Posterior cingulate gyrus (tissue), 11 donors: ENCODE data around the gene SYTL2.
A peak's percentile ranks its signal among the peaks of the same experiment; 100 is the strongest.
"Not testable (repeated sequence)": the region's sequence is repeated elsewhere in the genome, so short reads cannot be mapped to it uniquely, and the experiment has no call there.

Experiments
- DNase-seq, 10 donors: peaks; one replicate each; pipeline versions ENCODE4 v3.0.0 to v3.0.0-alpha.2; 2020 to 2021; ENCODE audit warnings: mixed read lengths in 3 of 10
- intact Hi-C: fragments of 100-400 bp; cut with DNase I; formaldehyde crosslinking; loops from one replicate; pipeline ENCODE4 v1.15.1; 2023

The SYTL2 gene

GRCh38 chr11:85810871-85811611 is at the start of gene SYTL2:
TSS of gene SYTL2 (minus strand) at chr11:85811141. CDS start at chr11:85757725, 53,416 bp downstream.
- intact Hi-C loops: no loop called here
- peak; percentile 54 to 96 (median 72) for DNase-seq

GRCh38 chr11:85859541-85859940 is 48.6 kb upstream of the SYTL2 start:
- not testable (repeated sequence) for DNase-seq
- intact Hi-C loops: loop anchor here (5.0 to 10.0 kb wide), 5 partner anchors 88 to 955 kb away; partner anchors contain the start of gene PICALM

- peak in 3 of 10 donors; percentile 40 to 59 (median 59) for DNase-seq
- intact Hi-C loops: loop anchor here (5.0 to 10.0 kb wide), 5 partner anchors 90 to 958 kb away; partner anchors contain the start of gene PICALM
Observed at GRCh38 chr11:85857098-85857497, 46.2 kb upstream of the SYTL2 start.

GRCh38 chr11:85855341-85855656 is 44.4 kb upstream of the SYTL2 start, which contains the start of gene CCDC83:
TSS of gene CCDC83 (plus strand) at chr11:85855383. CDS start at chr11:85865124, 9,741 bp downstream.
- no peak for DNase-seq
- intact Hi-C loops: loop anchor here (2.0 to 10.0 kb wide), 6 partner anchors 92 to 960 kb away; partner anchors contain the start of gene PICALM

- intact Hi-C loops: loop anchor here (2.0 to 10.0 kb wide), 6 partner anchors 93 to 960 kb away; partner anchors contain the start of gene PICALM
- DNase-seq: peak; percentile 81 to 98 (median 86)
Observed at GRCh38 chr11:85854557-85855340, 43.8 kb upstream of the SYTL2 start.

GRCh38 chr11:85854212-85854556 is 43.2 kb upstream of the SYTL2 start:
- DNase-seq: no peak
- intact Hi-C loops: loop anchor here (2.0 to 10.0 kb wide), 4 partner anchors 159 to 961 kb away; partner anchors contain the start of gene PICALM

GRCh38 chr11:85853541-85853940 is 42.6 kb upstream of the SYTL2 start:
- intact Hi-C loops: loop anchor here (10.0 kb wide), 3 partner anchors 211 to 961 kb away; partner anchors contain the start of gene PICALM
- DNase-seq: not testable (repeated sequence)

GRCh38 chr11:85852754-85853153 is 41.8 kb upstream of the SYTL2 start:
- intact Hi-C loops: loop anchor here (10.0 kb wide), 3 partner anchors 212 to 962 kb away; partner anchors contain the start of gene PICALM
- DNase-seq: peak in 3 of 10 donors; percentile 57 to 69 (median 65)

- DNase-seq: no peak
- intact Hi-C loops: no loop called here
Observed at GRCh38 chr11:85848556-85848955, 37.6 kb upstream of the SYTL2 start.

- intact Hi-C loops: no loop called here
Observed at GRCh38 chr11:85848006-85848405, 37.1 kb upstream of the SYTL2 start.

GRCh38 chr11:85847436-85847835 is 36.5 kb upstream of the SYTL2 start:
- intact Hi-C loops: no loop called here
- DNase-seq: no peak

More at GRCh38 chr11:85848006-85848405, 37.1 kb upstream of the SYTL2 start:
- DNase-seq: no peak

GRCh38 chr11:85845124-85845631 is 34.2 kb upstream of the SYTL2 start:
- intact Hi-C loops: no loop called here
- no peak for DNase-seq

GRCh38 chr11:85844439-85845123 is 33.6 kb upstream of the SYTL2 start:
- intact Hi-C loops: no loop called here

GRCh38 chr11:85843929-85844328 is 33.0 kb upstream of the SYTL2 start:
- intact Hi-C loops: no loop called here
- no peak for DNase-seq

More at GRCh38 chr11:85844439-85845123, 33.6 kb upstream of the SYTL2 start:
- no peak for DNase-seq

GRCh38 chr11:85840932-85841331 is 30.0 kb upstream of the SYTL2 start:
- intact Hi-C loops, DNase-seq: not testable (repeated sequence)

- intact Hi-C loops: no loop called here
- no peak for DNase-seq
Observed at GRCh38 chr11:85835729-85836128, 24.8 kb upstream of the SYTL2 start.

GRCh38 chr11:85835263-85835662 is 24.3 kb upstream of the SYTL2 start:
- intact Hi-C loops: no loop called here
- DNase-seq: no peak

GRCh38 chr11:85831050-85831449 is 20.1 kb upstream of the SYTL2 start:
- no peak for DNase-seq
- intact Hi-C loops: no loop called here

GRCh38 chr11:85829172-85829571 is 18.2 kb upstream of the SYTL2 start:
- no peak for DNase-seq
- intact Hi-C loops: loop anchor here (5.0 kb wide), 1 partner anchor 137 kb away; no protein-coding TSS in a partner anchor

GRCh38 chr11:85828640-85828978 is 17.7 kb upstream of the SYTL2 start:
- intact Hi-C loops: loop anchor here (5.0 kb wide), 1 partner anchor 136 kb away; no protein-coding TSS in a partner anchor
- no peak for DNase-seq
